LoVo (cell line): Measurements from ENCODE around the gene CYP4F11.

ENCODE experiments used
- DNase-seq: peaks from one replicate; pipeline ENCODE4 v3.0.0-alpha.2; 2016; ENCODE audit warnings: low spot score

Gene CYP4F11

DNA sequence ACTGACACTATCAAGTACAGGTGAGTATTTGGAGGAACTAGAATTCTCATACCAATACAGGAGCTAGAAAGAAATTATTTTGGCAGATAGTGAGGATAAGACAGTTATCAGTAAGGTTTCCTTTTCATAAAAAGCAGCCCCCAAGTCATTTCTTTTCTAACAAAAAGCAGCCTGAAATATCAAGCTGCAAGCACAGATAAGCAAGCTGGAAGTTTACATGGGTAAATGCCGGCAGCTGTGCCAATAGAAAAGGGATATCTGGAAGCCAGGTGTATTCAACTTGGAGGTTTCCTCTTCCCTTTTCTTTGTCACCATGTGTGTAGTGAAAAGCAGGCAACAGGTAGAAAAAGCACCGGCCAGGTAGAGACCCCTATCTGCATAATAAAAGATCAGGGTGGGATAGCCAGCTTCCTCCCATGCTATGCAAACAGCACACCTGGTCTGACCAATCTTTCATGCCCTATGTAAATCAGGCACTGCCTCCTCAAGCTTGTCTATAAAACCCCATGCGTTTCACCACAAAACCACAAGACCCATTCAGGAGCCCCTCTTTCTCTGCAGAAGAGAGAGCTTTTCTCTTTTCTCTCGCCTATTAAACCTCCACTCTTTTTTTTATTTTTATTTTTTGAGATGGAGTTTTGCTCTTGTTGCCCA lies 59.4 kb downstream of the CYP4F11 start:
- DNase-seq, result no peak

DNA sequence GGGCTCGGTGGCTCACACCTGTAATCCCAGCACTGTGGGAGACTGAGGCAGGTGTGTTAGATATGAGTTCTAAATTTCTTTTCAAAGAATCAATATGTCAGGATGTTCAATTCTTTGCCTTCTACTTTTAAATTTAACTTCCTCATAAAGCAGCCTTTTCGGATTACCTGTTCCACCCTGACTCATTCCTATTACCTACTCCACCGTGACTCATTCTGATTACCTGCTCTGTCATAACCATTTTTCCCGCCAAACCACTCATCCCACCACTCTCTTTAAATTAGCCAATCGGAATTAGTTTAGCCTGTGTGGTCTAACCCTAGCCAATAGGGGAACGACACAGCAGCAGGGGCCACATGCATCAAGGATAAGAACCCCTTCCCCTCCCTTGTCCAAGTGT lies 60.6 kb downstream of the CYP4F11 start:
- DNase-seq, result peak; percentile 17

DNA sequence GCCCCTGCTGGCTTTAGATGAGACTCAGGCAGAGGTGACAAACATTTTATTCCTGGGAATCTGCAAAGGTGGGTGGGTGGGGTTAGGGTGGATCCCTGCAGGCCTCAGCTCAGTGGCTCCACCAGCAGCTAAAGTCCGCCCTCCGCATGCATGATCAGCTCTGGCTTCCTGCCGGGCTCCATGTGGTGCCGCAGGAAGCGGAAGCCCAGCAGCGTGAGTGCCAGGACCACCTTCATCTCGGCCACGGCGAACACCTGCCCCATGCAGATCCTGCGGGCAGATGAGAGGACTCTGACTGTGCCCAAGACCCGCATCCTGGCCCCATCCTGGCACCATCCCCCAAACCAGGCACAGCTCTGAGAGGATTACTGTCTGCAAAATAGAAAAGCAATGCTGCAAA lies 62.8 kb downstream of the CYP4F11 start:
- no peak for DNase-seq

DNA sequence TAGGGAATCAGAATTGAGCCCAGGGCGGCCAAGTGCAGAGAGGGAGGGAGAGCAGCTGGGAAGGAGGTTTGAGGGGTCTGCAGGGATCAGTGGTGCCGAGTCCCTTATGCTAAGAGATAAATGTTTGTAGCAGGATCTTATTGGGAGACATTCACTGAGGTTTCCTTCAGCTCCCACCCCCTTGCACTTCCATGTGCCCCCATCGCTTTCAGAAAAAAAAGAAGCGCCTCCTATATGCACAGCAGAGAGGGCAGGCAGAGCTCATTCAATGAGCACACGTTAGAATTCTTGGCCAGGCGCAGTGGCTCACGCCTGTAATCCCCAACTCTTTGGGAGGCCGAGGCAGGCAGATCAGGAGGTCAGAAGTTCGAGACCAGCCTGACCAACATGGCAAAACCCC lies 64.5 kb downstream of the CYP4F11 start:
- no peak for DNase-seq

DNA sequence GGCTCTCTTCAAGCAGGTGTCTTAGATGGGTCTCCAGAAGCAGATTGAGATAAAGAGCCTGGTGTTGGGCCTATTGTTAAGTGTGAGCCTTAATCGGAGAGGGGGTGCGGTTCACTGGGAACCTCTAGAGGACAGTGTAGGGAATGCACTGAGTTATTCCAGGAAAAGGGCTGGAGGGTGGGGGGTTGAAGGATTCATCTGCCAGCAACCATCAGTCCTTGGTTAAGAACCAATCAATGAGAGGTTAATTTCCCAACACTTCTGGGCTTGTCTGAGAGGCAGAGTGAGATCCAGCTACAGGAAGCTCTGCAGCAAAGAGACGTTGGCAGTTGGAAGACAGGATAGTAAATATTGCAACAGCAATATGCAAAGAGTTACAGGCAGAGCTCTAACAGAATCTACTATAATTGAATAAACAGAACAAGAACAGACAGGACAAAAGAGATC lies 65.2 kb downstream of the CYP4F11 start:
- DNase-seq, result peak; percentile 43

DNA sequence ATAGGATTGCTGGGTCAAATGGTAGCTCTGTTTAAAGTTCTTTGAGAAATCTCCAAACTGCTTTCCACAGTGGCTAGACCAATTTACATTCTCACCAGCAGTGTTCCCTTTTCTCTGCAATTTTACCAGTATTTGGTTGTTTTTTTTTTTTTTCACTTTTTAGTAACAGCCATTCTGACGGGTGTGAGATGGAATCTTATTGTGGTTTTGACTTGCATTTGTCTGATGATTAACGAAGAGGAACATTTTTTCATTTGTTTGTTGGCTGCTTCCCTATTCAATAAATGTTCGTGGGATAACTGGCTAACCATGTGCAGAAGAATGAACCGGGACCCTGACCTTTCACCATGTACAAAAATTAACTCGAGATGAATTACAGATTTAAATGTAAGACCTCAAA lies 67.7 kb downstream of the CYP4F11 start:
- no peak for DNase-seq

DNA sequence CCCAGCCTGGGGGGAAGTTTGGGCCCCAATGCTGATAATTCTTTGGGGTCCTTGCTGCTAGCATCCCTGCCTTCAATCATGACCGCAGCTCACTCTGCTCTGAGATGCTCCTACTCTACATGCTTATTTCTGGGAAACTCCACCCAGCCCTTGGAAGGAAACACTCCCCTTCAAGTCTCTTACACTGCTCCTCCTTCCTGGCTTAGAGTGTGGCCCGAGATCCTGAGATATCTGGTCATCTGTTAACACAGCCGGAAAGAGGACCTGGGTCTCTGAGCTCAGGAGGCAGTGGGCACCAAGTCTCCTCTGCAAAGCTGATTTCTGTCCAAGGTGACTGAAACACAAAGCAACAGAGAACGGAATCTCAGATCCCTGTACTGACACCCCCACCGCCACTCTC lies 69.5 kb downstream of the CYP4F11 start:
- DNase-seq, result no peak

DNA sequence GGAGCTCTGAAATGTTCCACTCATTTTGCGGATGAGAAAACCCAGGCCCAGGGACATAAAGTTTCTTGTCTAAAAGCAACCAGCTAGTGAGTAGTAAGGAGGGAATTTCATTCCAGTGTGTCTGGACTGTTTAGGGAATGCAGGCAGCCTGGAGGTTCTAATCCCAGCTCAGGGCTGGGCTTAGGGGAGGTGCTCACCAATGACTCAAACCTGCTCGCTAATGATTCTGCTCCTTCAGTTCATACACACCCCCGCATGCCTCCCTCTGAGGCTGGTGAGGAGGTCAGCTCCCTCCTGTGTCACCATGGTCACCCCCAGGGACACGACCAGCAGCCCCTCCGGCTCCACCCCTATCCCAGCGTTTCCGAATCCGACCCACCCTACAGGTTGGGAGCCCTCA lies 71.1 kb downstream of the CYP4F11 start:
- DNase-seq, result peak; percentile 9

DNA sequence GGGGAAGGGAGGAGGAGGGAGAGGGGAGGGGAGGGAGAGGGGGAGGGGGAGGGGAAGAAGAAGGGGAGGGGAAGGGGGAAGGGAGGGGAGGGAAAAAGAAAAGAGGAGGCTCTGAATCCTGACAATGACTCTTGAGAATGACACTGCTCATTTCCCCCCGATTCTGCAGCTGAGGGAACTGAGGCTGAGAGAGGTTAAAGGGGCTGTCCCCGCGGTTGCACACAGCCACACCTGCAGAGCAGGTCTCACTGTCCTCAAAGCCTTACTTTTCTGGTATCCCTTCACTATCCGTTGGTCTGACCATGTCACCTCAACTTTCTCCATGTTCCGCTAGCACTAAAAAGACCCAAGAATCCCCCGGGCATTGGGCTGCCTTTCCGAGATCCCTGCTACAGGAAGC lies 71.9 kb downstream of the CYP4F11 start:
- DNase-seq, result no peak
